ENCODE measurements around the gene AKR1C3. TPM values are rescaled to one million over a fixed set of nuclear protein-coding genes. Genes with fewer than 3 reads are reported as not detected.
A peak's percentile ranks its signal among the peaks of the same experiment; 100 is the strongest.
"Not testable (repeated sequence)": the region's sequence is repeated elsewhere in the genome, so short reads cannot be mapped to it uniquely, and the experiment has no call there.

The AKR1C3 gene
- 2.6 TPM for total RNA-seq

- DNase-seq: peak; percentile 33
These were observed at the start of gene AKR1C3 for GRCh38 chr10:5094265-5095205. TSS of gene AKR1C3 (plus strand) at chr10:5094414. CDS start at chr10:5094445, 31 bp downstream.

- no peak for DNase-seq
These were observed 49.1 kb upstream of the AKR1C3 start for GRCh38 chr10:5045095-5045494.

- no peak for DNase-seq
These were observed 47.8 kb upstream of the AKR1C3 start for GRCh38 chr10:5046410-5046809.

- DNase-seq: not testable (repeated sequence)
These were observed 47.2 kb upstream of the AKR1C3 start for GRCh38 chr10:5047055-5047454.

- no peak for DNase-seq
These were observed 46.1 kb upstream of the AKR1C3 start for GRCh38 chr10:5047912-5048628.

- not testable (repeated sequence) for DNase-seq
These were observed 41.2 kb upstream of the AKR1C3 start for GRCh38 chr10:5052951-5053500.

GRCh38 chr10:5054831-5055230, 39.4 kb upstream of the AKR1C3 start:
- not testable (repeated sequence) for DNase-seq

GRCh38 chr10:5059267-5059666, 34.9 kb upstream of the AKR1C3 start:
- DNase-seq: not testable (repeated sequence)

GRCh38 chr10:5060791-5061190, 33.4 kb upstream of the AKR1C3 start:
- not testable (repeated sequence) for DNase-seq

GRCh38 chr10:5064656-5065055, 29.6 kb upstream of the AKR1C3 start:
- DNase-seq: no peak

GRCh38 chr10:5068274-5068984, 25.8 kb upstream of the AKR1C3 start:
- DNase-seq: no peak

GRCh38 chr10:5070648-5071410, 23.4 kb upstream of the AKR1C3 start:
- no peak for DNase-seq

- DNase-seq: peak; percentile 95
These were observed 22.6 kb upstream of the AKR1C3 start for GRCh38 chr10:5071411-5072198.

GRCh38 chr10:5073659-5074058, 20.6 kb upstream of the AKR1C3 start:
- no peak for DNase-seq

GRCh38 chr10:5076615-5077014, 17.6 kb upstream of the AKR1C3 start:
- no peak for DNase-seq

GRCh38 chr10:5078547-5079180, 15.6 kb upstream of the AKR1C3 start:
- DNase-seq: no peak

- no peak for DNase-seq
These were observed 14.8 kb upstream of the AKR1C3 start for GRCh38 chr10:5079306-5079830.

GRCh38 chr10:5079836-5080235, 14.4 kb upstream of the AKR1C3 start:
- DNase-seq: no peak

- DNase-seq: no peak
These were observed 13.1 kb upstream of the AKR1C3 start for GRCh38 chr10:5081091-5081490.

GRCh38 chr10:5088703-5089261, 5.4 kb upstream of the AKR1C3 start:
- no peak for DNase-seq
